CD4-positive, alpha-beta T cell treated with Interleukin-6 at 100 ng/mL for 8 hours (primary cell): ENCODE measurements around the gene SLIT3.

Source experiments
- DNase-seq: peaks from one replicate; pipeline ENCODE4 v3.0.0-alpha.2; 2020; ENCODE audit warnings: mixed read lengths, low spot score

The SLIT3 gene

DNA sequence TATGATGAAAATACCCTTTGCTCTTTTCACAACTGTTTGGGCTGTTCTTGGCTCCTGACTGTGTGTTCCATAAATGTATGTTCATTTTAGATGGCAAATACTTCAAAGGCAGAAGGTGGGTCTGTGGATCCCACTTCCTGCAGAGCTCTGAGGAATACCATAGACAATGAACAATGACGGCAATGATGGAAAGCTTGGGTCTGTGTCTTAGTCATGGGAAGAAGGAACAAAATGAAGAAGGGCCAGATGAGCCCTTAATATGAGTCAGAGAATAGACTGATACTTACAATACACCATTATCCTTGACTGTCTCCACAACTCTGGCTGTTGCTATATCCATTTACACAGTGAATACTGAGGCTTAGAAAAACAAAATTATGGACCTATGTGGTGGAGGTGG, 126.0 kb downstream of the SLIT3 start:
- DNase-seq, result no peak

DNA sequence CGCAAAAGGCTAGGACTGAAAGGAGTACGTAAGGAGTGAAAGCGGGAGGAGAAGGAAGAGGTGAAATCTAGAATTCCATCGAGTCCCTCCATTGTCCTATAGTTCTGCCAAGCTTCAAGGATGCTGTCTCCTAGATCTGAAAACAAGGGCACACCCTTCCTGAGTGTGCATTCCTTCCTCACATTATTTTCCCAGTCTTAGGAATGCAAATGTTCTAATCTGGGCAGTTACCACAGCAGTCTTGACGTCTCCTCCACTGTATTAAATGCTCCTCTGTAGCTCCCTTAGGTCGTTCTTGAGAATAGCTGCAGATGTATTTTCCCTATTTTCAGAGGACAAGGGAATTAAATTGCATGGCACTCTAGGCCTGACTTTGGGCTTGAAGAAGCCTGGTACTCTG, 127.6 kb downstream of the SLIT3 start:
- no peak for DNase-seq

DNA sequence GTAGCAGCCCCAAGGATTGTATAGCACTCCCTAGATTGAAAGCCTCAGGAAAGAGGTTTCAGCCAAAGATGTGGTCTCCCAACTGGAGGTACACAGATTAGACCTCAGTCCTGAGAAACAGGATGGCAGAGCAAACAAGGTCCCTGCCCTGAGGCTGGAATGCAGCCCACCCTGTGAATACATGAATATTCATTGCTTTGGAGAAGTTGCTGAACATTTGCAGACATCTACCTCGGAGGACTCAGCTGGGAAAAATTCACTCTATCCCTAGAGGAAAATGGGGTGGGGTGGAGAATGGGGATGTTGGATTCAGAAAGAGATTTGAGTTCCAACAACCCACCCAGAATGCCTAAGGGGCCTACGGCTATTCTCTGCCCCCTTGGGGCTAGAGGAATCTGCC, 129.4 kb downstream of the SLIT3 start:
- no peak for DNase-seq

DNA sequence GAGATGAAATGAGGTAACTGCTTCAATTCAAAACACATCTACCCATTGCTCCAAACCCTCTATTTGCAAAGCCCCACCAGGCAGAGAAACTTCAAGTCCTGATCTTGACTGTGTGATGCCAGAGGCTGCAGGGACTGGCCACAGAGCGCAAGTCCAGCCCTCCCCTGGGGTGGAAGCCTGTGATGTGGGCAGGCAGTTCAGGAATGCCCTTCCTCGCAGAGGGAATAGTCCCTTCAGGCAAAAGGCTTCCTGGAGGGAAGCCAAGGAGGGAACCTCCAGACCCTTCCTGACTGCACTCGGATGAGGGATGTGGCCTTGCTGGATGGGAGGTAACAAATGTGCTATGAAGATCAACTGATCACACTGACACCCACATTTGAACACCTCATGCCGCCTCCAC, 131.2 kb downstream of the SLIT3 start:
- no peak for DNase-seq

DNA sequence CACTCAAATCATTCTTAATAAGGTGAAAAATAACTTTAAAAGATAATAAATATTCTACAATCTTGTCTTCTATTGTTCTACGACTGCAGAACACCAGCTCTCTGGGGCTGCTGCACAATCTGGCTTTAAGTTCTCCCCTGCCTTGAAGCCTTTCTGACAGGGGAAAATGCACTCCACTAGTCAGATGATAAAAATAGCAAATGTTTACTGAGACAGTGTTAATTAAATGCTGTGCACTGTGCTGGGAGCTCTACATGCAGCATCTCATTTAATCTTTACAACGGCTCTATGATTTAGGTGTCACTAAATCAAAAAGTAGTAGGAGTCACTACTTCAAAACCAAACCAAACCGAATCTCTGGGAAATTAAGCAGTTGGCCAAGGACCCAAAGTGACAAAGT, 132.7 kb downstream of the SLIT3 start:
- no peak for DNase-seq

DNA sequence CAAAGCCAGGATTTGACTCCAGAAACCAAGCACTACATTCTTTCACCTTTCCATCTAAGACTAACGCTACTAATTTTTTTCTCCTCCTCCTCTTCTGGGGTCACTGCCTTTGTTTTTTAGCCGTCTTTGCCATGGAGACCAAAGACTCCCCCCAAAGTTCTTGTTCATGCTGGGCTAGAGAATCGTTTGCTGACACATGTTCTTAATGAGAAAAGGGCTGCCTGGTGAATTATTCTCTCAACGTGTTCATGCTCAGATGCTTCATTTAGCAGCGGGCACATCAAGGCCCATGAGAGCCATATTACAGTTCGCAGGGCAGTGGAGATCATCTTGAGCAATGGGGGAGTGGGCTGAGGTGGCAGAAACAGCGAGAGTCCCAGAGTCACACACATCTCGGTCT, 134.9 kb downstream of the SLIT3 start:
- DNase-seq, result no peak

DNA sequence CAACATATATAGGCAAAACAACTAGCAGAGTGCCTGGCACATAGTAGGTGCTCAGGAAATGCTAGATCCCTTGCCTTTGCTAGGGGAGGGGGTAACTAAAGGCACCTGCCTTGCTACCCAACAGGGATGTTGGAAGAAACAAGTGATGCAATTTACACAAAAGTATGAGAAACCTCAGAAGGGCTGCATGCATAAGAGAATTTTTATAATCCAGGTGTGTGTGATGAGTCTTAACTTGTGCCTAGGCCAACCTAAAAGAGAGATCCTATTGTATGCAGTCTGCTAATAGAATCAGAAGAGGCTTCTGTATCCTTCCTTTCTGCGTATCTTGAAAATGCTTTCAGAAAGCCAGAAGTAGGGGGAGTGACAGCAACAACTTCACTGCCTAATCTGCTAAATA, 135.9 kb downstream of the SLIT3 start:
- no peak for DNase-seq

DNA sequence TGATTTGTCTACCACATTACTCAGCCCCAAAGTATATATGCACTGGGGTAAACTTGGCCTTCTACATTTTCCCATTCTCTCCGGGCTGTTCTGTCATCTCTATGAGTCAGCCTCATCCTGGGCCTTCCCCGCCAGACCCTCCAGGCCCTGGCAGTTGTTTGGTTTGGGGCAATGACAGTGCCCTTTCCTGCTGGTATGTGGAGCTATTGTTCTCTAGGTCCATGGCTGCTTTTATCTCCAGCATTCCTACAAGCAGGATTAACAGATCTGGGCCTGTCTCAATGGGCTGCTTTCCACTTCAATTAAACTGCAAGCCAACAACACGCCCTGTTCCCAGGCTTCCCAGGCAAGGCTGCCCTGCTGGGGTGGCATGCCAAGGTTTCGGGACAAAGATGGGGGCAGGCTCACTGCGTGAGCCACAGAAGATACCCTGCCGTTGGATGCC, 136.4 kb downstream of the SLIT3 start:
- no peak for DNase-seq

DNA sequence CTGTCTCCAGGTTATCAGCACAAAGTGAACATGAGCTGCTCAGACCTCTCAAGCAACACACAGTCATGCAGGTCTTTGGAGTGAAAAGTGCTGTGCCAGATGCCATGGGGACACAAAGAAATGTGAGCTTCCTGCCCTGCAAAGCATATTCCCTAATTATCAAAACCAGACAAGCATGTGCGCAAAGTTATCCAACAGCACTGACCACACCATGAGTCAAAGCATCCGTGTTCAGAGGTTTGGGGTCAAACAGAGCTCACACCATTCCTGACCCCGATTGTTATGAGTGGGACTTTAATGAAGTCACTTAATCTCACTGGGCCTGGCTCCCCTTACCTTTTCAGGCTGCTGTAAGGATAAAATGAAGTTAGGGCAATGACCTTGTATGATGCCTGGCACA, 138.5 kb downstream of the SLIT3 start:
- no peak for DNase-seq

DNA sequence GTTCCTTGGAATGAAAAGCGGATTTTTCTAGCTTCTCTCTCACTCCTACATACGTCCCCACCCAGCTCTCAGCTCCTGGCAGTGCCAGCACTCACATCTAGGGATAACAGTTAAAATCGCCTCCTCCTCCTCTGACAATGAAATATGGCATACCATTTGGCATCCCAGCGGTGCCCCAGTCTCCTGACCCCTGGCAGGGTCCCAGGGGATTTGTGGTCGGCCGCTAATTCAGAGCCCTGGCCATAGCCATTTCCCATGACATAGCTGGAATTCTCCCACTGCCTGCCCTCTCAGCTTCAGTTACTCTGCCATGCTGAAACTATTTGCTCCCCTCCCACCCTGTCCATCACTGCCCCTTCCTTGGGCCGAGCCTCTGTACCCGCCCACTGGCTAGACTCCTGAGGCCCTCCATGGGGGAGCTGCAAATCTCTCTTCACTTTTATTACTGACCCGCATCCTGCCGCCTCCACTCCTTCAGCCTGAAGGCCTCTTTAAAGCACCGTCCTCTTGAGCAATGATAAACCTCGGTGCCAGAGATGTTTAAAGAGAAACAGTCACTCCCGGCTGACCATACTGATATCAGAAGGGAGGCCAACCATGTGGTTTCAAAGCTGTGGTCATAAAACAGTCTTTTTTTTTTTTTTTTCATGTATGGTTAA, 139.8 kb downstream of the SLIT3 start:
- no peak for DNase-seq

DNA sequence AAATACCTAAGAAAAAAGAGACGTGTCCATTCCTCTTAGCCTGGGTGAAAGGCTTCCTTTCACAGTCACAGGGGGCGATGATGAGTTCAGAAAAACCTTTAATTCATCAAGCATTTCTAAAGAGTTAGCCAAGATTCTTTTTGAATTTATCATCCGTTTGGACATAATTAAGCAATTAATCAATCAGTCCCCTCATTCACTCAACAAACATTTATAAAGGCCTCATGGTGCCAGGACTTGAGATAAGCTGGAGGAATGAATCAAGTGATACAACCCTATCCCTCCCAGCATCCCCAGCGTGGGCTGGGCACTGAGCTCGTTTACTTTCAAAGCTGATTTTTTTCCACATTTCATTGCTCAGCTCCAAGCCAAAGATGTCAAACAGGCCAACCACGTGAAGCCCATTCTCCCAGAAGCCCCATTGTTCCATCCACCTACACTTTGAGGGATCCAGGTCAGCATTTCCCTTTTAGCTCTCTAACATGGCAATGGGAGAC, 140.5 kb downstream of the SLIT3 start:
- no peak for DNase-seq

DNA sequence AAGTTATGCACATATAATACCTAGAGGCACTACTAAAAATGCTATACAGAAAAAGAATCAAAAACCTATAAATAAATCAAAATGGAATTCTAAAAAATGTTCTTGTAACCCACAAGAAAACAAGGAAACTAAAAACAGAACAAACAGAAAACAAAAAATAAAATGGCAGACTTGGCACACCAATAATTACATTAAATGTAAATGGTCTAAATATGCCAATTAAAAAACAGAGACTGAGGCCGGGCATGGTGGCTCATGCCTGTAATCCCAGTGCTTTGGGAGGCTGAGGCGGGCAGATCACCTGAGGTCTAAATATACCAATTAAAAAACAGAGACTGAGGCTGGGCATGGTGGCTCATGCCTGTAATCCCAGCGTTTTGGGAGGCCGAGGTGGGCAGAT, 142.2 kb downstream of the SLIT3 start:
- DNase-seq, result no peak

DNA sequence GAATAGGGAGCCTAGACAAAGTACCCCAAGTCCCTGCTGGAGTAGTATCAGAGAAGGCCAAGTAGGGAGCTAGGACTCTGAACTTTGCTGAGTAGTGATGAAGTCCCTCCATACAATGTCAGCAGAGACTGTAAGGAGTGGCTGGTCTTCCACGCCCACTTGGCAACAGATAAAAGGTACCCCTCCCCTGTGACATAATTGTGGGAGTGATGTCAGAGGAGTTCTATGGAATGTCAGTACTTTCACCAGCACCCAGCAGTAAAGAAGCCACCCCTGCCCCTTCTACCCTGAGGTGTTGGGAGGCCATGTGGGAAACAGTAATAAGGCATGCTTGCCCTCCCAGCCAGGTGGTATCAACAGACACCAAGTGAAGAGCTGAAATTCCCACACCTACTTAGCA, 143.9 kb downstream of the SLIT3 start:
- DNase-seq, result no peak

DNA sequence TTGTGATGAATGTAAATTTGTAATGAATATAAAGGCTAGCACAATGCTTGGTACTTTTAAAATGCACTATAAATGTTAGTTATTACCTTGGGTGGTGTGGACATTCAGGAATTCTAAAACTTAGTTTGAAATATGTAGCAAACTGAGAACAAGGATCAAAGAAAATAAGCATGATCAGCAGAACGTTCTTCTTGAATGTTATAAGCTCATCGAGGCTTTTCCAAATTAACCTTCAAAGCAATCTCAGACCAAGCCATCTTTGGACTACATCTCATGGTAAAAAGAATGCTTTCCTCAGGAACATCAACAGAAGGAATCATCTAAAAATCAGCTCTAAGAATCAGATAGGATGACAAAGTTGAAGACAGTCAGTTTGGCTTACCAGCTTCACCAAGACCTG, 146.3 kb downstream of the SLIT3 start:
- DNase-seq, result no peak

DNA sequence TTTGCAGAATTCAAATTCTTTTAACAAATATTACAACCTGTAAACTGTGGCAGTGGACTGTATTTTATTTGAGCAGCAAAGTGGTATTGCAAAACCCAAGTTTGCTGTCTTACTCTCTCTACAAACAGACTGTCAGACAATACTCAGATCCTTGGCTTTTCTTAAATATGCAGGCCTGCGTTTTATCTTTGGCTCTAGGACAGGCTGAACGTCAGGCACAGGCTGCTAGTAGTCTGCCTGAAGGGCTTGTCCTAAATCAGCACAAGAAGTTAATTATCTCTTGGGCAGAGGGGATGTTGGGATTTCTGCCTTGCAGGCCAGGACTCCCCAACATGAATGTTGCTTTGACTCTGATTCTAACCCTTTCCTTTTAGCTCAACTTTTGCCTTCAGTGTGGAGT, 147.5 kb downstream of the SLIT3 start:
- DNase-seq, result no peak

DNA sequence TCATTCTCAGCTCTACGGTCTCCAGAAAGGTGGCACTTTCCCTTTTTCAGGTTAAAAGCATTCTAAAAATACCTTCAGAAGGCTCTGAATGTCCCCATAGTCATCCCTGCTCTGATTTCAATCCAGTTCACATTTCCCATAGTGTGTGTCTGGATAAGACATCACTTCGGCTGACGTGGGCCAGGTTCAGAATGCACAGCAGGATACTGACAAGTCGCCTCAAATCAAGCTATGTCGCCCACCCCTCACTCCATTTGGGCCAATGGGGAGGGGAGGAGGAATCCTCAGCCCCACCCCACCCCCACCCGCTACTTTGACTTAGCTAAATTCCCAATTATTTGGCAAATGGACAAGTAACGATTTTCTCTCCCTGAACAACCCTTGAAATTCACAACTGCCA, 148.0 kb downstream of the SLIT3 start:
- no peak for DNase-seq

DNA sequence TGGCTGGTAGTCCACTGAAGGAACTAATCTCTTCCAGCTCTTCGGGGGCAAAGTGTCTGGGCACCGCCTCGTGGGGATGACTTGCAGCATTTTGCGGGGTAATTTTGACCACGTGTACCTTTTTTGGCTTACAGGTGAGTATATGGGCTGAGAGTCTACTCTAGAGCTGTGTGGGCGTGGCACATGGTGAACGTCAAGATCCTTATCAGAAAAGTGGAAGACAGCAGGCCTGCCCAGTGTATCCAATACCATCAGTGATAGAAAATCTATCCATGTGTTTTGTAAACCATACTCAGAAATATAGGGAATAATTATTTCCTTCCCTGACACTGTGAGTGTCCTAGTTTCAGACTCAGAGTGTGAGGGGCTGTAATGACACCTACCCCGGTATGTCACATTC, 148.5 kb downstream of the SLIT3 start:
- DNase-seq, result no peak

DNA sequence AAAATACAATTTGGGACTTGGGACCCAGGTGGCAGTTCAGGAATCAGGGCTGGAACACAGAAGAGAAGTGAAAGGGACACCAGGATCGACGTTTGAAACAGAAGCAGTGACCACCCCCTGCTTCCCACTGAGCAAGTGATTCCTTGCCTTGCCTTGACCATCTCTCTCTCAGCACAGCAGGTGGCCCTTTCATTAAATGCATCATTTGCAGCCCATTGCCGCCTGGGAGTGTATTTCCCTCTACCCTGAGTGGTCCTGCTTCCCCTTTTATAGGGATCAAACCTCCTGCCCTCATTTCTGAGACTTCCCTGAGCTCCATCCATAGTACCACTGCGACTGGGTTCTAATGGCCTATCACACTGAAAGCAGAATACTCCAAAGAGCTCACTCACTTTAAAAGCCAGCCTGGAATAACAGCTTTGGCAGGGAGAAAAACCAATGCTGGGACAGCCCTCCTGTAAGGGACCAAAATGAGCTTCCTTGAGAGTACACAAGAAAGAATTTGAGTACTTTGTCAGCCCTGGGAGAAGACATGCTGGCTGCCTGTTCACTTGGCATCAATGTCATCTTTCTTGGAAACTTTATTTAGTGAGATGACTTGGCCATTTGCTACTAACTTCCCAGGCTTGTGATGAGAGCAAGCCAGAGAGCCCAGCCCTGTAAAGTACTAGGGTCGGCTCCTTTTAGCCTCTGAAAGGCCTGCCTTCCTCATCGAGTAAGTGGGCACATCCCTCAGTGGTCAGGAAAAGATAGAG, 149.7 kb downstream of the SLIT3 start:
- no peak for DNase-seq

DNA sequence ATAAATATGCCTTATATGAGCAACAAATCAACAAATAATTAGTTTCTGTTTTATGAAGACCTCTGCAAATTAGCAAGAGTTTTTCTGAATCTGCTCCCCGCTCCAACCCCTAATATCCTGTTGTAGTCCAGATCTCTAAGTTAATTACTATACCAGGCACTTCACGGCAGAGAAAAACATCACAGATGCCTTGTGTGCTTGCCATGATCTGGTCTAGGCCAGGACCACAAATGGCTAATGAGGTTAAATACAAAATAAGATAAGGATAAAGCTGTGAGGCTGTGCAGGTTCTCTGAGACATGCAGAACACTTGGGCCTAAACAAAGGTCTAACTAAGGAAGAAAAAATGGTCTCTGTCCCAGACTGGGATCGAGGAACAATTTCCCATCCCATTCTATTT, 150.8 kb downstream of the SLIT3 start:
- no peak for DNase-seq

DNA sequence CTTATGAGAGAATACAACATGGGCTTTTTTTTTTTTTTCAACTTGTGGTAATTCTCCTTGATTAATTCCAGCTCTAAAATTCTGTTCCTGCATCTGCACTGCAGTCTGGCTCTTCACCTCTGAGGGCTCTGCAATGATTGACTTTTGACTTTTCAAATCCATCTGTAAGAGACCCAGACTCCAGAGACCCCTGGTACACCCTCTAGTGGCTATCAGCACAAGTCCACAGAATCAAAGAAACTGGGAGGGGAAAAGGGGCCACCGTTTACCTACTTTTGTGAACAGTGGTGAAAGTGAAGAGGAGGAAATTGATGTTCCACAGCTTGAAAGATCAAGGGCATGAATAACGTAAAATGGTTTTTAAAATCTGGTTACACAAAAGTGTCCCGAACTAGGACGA, 151.6 kb downstream of the SLIT3 start:
- no peak for DNase-seq

DNA sequence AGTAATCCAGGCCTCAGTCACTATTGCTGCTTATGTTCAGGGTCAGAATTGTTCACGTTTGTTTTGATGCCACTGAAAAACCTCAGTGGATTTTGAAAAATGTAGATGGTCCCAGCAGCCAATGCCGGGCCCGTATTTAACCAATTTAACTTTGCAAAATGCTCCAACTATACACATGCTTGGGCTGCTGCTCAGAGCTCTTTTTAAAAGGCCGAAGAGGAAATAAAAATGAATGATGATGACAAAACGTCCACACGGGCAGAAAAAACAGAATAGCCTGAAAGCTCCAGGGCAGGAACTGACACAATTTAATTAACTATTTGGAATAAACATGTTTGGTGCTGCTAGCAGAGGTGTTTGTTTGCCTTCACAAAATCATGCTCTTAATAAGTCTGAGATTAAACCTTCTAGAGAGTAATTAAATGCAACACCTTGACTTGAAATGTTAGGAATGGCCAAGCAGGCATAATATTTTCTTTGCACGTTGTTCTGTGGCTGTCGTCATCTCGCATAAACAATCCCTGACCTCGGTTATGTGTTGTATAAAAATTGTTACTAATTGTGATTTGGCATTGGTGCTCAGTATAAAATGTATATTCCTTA, 152.7 kb downstream of the SLIT3 start:
- DNase-seq, result no peak

DNA sequence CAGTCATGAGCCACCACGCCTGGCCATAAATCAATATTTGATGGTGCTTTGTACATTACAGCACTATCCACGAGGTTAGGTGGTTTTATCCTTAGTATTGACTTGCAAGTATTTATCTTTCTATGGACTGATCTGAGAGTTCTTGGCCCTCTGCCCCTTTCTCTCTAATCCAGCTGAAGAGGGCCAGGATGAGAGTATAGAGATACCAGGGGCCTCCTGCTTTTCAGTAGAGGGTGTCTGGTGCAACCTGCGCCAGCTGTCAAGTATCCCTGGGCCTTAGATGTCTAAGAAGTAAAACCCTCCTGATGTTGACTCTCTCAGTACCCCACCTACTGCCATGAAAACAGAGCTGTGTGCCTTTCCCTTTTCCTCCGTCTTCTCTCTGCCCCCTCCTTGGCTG, 153.4 kb downstream of the SLIT3 start:
- no peak for DNase-seq

DNA sequence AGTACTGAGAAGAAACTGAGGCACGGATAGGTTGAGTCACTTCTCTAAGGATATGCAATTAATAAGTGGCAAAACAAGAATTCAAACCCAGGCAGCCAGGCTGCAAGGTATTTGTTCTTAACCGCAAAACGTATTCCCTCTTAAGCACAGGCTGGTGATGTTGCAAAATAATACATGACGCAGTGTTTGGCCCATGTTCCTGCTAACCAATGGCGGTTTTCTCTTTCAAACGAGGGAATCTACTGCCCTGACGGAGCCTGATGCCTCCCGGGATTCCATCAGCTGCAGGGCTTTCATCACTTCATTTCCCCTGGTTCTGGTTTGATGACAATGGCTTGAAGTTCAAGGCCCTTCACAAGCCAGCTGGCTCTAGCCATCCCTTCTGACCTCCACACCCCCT, 154.8 kb downstream of the SLIT3 start:
- DNase-seq, result no peak
